UCSD-AML1 (cell line): ENCODE measurements around the gene RTEL1.

ENCODE experiments used
- DNase-seq: peaks from one replicate; lab custom pipeline; 2025; ENCODE audit not compliant: unreplicated experiment; lab: John Stamatoyannopoulos, UW

RTEL1 gene

DNA sequence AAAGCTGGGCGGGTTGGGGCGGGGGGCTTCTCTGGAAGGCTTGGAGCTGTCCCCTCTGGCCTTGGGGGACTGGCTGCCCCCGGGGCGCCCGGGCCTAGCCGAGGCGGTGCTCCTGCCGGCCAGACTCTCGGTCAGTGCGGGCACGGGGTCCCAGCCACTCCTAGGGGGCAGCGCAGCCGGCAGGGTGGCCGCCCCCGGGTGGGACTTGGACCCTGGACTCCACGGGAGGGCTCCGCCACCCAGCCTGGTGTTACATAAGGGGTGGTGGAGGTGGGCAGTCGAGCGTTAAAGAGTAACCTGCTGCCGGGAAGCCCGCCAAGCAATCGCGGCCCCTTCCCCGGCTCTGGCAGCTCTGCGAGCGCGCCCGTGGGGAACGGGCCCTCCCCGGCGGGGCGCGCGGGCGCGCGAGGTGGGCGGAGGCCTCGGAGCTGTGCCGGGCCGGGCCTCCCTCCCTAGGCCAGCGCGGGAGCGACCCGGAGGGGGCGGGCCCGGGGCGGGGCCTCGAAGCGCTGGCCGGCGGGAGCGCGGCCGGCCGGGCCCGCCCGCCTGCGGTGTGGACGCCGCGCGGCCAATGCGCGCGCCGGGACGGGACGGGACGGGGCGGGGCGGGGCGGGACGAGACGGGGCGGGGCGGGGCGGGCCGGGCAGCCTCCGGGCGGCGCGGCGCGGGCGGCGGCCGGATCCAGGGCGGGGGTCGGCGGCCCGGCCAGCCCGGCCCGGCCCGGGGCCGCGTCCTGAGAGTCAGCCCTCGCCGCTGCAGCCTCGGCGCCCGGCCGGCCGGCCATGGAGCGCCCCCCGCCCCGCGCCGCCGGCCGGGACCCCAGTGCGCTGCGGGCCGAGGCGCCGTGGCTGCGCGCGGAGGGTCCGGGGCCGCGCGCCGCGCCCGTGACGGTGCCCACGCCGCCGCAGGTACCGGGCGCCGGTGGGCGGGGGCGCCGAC, 81.3 kb downstream of the RTEL1 start, which contains the start of gene SLC2A4RG:
TSS of gene SLC2A4RG (plus strand) at position 647 of the 940 bp plus-strand sequence. CDS start at position 784, 137 bp downstream.
- peak; percentile 77 for DNase-seq

DNA sequence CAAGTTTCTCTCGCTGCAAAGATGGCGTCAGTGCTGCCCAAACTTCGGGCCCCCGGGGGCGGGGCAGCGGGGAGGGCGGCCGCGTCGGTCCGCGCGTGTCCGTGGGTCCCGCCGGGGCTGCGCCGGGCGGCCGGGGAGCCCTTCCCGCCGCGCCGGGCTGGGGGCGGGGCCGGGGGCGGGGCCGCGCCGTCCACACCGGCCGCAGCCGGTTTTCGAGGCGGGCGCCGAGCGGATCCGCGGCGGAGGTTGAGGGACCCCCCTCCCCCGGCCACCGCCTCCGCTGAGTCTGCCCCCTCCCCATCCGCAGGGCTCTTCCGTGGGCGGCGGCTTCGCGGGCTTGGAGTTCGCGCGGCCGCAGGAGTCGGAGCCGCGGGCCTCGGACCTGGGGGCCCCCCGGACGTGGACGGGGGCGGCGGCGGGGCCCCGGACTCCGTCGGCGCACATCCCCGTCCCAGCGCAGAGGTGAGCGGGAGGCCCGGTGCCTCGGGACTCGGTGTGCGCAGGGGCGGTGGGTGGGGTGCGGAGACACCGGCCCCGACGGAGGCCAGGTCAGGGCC, 82.0 kb downstream of the RTEL1 start:
- DNase-seq, result peak; percentile 49

DNA sequence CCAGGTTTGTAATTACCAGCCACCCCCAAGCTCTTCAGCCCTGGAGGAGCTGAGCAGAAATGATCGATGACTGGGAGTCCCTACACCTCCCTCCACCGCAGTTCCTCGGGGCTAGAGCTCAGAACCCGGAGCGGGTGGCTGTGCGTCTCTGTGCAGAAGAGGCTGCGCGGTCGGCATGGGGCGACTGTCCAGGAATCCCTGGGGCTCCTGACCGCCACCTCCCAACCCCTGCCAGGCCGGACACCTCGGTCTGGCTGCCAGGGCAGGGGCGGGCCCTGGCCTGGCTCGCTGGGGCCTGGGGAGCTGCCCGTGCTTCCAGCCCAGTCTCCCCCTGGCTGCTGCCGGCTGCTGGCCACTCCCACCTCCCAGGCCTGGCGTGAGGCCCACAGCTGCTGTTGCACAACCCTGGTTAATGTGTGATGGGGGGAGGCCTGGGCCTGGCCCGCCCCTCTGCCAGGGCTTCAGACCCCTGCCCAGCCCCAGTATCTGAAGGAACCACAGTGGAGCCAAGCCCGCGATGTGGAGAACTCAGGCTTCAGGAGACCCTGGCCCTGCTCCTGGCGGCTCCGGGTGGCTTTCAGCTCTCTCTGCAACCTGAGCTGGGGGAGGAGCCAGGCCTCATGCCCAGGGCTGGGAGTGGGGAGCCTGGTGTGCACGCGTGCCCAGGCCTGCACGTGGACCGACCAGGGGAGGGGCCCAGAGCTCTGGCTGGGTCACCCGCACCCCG, 82.7 kb downstream of the RTEL1 start:
- peak; percentile 69 for DNase-seq

- no peak for DNase-seq
These were observed 83.2 kb downstream of the RTEL1 start for GRCh38 chr20:63741354-63741675.

DNA sequence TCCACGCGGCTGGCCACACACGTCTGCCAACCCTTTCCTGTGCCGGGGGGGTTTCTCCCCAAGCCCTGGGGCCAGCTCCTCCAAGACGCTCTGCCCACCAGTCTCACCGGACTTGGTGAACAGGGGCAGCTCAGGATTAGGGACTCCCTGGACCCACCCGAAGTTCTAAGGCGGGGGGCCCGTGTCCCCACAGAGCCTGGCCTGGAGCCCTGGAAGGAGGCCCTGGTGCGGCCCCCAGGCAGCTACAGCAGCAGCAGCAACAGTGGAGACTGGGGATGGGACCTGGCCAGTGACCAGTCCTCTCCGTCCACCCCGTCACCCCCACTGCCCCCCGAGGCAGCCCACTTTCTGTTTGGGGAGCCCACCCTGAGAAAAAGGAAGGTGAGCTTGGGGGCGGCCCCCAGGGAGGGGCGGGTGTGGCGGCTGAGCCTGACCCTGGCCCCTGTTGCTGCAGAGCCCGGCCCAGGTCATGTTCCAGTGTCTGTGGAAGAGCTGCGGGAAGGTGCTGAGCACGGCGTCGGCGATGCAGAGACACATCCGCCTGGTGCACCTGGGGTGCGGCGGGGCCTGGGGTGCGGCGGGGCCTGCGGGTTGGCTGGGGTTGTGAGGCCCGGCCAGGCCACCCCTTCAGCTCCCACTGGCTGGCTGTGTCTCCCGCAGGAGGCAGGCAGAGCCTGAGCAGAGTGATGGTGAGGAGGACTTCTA, 83.7 kb downstream of the RTEL1 start:
- DNase-seq, result no peak

- no peak for DNase-seq
These were observed 84.4 kb downstream of the RTEL1 start for GRCh38 chr20:63742381-63743024.

- no peak for DNase-seq
These were observed 85.3 kb downstream of the RTEL1 start for GRCh38 chr20:63743210-63743970.

GRCh38 chr20:63744158-63744557, 86.0 kb downstream of the RTEL1 start:
- DNase-seq, result no peak

GRCh38 chr20:63744574-63745423, 86.7 kb downstream of the RTEL1 start:
- DNase-seq, result no peak

DNA sequence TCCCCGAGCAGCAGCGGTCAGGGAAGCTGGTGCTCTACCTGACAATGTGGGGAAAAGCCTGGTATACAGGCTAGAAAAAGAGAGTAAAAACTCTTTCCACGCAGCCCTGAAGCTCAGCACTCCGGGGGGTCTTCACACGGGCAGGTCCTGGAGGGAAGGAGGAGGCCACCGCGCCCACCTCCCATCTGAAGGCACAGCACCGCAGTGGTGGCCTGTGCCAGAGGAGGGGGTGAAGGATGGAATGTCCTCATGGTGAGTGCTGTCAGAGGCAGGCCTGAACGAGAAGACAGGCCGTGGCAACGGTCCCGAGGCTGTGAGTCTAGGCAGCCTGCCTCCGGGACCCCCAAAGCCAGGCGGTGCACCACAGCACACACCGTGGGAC, 87.3 kb downstream of the RTEL1 start:
- no peak for DNase-seq
